NT2/D1 (cell line): ENCODE results near the gene MAGI2.

Experiments
- DNase-seq: peaks from one replicate; pipeline ENCODE4 v3.0.0-alpha.2; 2011; ENCODE audit warnings: low read depth, low spot score
- H3K27me3 ChIP-seq: 2 replicates; pipeline ENCODE4 v1.6.0; 2011; ENCODE audit warnings: mild to moderate bottlenecking; ENCODE audit not compliant: insufficient read length, insufficient read depth
- H3K36me3 ChIP-seq: 2 replicates; pipeline ENCODE4 v1.6.1; 2011; ENCODE audit warnings: mild to moderate bottlenecking, low read length, mixed read lengths; ENCODE audit not compliant: insufficient read depth, insufficient read length
- H3K4me1 ChIP-seq: 2 replicates; pipeline ENCODE4 v1.5.1; 2011; ENCODE audit not compliant: insufficient read depth, insufficient read length
- H3K4me3 ChIP-seq: 2 replicates; pipeline ENCODE4 v1.5.1; 2011; ENCODE audit warnings: low read depth; ENCODE audit not compliant: insufficient read length
- H3K9ac ChIP-seq: 2 replicates; pipeline ENCODE4 v1.6.0; 2011; ENCODE audit warnings: low read depth; ENCODE audit not compliant: insufficient read length
- H3K9me3 ChIP-seq: 2 replicates; pipeline ENCODE4 v1.5.1; 2011; ENCODE audit warnings: mild to moderate bottlenecking, low read length; ENCODE audit not compliant: insufficient read depth
- SUZ12 ChIP-seq: IDR thresholded peaks from 2 replicates; pipeline ENCODE4 v1.6.1; 2011; ENCODE audit not compliant: insufficient read length, insufficient read depth; ENCODE audit errors: extremely low read depth
- YY1 ChIP-seq: IDR thresholded peaks from 2 replicates; pipeline ENCODE4 v1.6.1; 2011; ENCODE audit not compliant: insufficient read length, insufficient read depth
- ZNF274 ChIP-seq: IDR thresholded peaks from 2 replicates; pipeline ENCODE4 v1.6.1; 2011; ENCODE audit warnings: mild to moderate bottlenecking, low read depth, low read length

MAGI2 gene

GRCh38 chr7:78939669-78940068, 513.8 kb downstream of the MAGI2 start:
- Histone ChIP-seq H3K36me3 (no peaks in the 10 kb centered on the region), H3K4me1 (no peaks in the 10 kb centered on the region), H3K9ac (no peak overlapping the region), H3K9me3 (no peaks in the 10 kb centered on the region), H3K27me3 (no peaks in the 10 kb centered on the region), H3K4me3 (no peak overlapping the region)
- no peak for DNase-seq
- TF ChIP-seq ZNF274 = no peak
- no peak for TF ChIP-seq SUZ12
- TF ChIP-seq YY1 = no peak

GRCh38 chr7:78924581-78924980, 528.9 kb downstream of the MAGI2 start:
- H3K36me3 ChIP-seq = no peaks in the 10 kb centered on the region
- TF ChIP-seq ZNF274 = no peak
- TF ChIP-seq SUZ12 = no peak
- no peak for TF ChIP-seq YY1
- no peaks in the 10 kb centered on the region for H3K4me1 ChIP-seq
- no peaks in the 10 kb centered on the region for H3K27me3 ChIP-seq
- no peaks in the 10 kb centered on the region for H3K9me3 ChIP-seq
- H3K4me3 ChIP-seq = no peak overlapping the region
- no peak overlapping the region for H3K9ac ChIP-seq
- peak; percentile 23 for DNase-seq

GRCh38 chr7:78912781-78913180, 540.7 kb downstream of the MAGI2 start:
- TF ChIP-seq YY1 = no peak
- TF ChIP-seq ZNF274 = no peak
- no peak for TF ChIP-seq SUZ12

GRCh38 chr7:78906735-78907134, 546.7 kb downstream of the MAGI2 start:
- Histone ChIP-seq H3K4me3 (no peak overlapping the region), H3K27me3 (no peaks in the 10 kb centered on the region), H3K4me1 (no peaks in the 10 kb centered on the region), H3K9me3 (no peaks in the 10 kb centered on the region), H3K9ac (no peak overlapping the region), H3K36me3 (no peaks in the 10 kb centered on the region)
- no peak for DNase-seq
- TF ChIP-seq SUZ12 (no peak), YY1 (no peak), ZNF274 (no peak)

More at GRCh38 chr7:78912781-78913180, 540.7 kb downstream of the MAGI2 start:
- Histone ChIP-seq H3K9me3 (no peaks in the 10 kb centered on the region), H3K27me3 (no peaks in the 10 kb centered on the region), H3K9ac (no peak overlapping the region), H3K36me3 (no peaks in the 10 kb centered on the region), H3K4me1 (no peaks in the 10 kb centered on the region), H3K4me3 (no peak overlapping the region)
- DNase-seq = no peak

GRCh38 chr7:78905436-78905835, 548.0 kb downstream of the MAGI2 start:
- H3K4me3 ChIP-seq = no peak overlapping the region
- no peak for DNase-seq
- H3K9me3 ChIP-seq = no peaks in the 10 kb centered on the region
- H3K27me3 ChIP-seq = no peaks in the 10 kb centered on the region
- H3K36me3 ChIP-seq = no peaks in the 10 kb centered on the region
- H3K4me1 ChIP-seq = no peaks in the 10 kb centered on the region
- no peak overlapping the region for H3K9ac ChIP-seq
- TF ChIP-seq YY1 (no peak), ZNF274 (no peak), SUZ12 (no peak)

- Histone ChIP-seq H3K36me3 (no peaks in the 10 kb centered on the region), H3K27me3 (no peaks in the 10 kb centered on the region), H3K9ac (no peak overlapping the region), H3K9me3 (no peaks in the 10 kb centered on the region), H3K4me1 (no peaks in the 10 kb centered on the region), H3K4me3 (no peak overlapping the region)
- TF ChIP-seq YY1 (no peak), ZNF274 (no peak), SUZ12 (no peak)
- DNase-seq = no peak
These were observed 548.5 kb downstream of the MAGI2 start for GRCh38 chr7:78904983-78905382.

- no peaks in the 10 kb centered on the region for H3K9me3 ChIP-seq
- TF ChIP-seq SUZ12 = no peak
- TF ChIP-seq ZNF274 = no peak
- TF ChIP-seq YY1 = no peak
- no peak overlapping the region for H3K4me3 ChIP-seq
- H3K27me3 ChIP-seq = no peaks in the 10 kb centered on the region
- no peak overlapping the region for H3K9ac ChIP-seq
- DNase-seq = no peak
- no peaks in the 10 kb centered on the region for H3K4me1 ChIP-seq
- no peaks in the 10 kb centered on the region for H3K36me3 ChIP-seq
These were observed 551.9 kb downstream of the MAGI2 start for GRCh38 chr7:78901566-78901965.

GRCh38 chr7:78900806-78901205, 552.7 kb downstream of the MAGI2 start:
- Histone ChIP-seq H3K36me3 (no peaks in the 10 kb centered on the region), H3K9ac (no peak overlapping the region), H3K4me1 (no peaks in the 10 kb centered on the region), H3K27me3 (no peaks in the 10 kb centered on the region), H3K9me3 (no peaks in the 10 kb centered on the region), H3K4me3 (no peak overlapping the region)
- TF ChIP-seq YY1 = no peak
- no peak for TF ChIP-seq ZNF274
- TF ChIP-seq SUZ12 = no peak
- DNase-seq = no peak
